OCI-M1 (cell line): ENCODE results near the gene MVB12A.

Experiments used
- DNase-seq: peaks from one replicate; lab custom pipeline; 2025; lab: John Stamatoyannopoulos, UW

Gene MVB12A

DNA sequence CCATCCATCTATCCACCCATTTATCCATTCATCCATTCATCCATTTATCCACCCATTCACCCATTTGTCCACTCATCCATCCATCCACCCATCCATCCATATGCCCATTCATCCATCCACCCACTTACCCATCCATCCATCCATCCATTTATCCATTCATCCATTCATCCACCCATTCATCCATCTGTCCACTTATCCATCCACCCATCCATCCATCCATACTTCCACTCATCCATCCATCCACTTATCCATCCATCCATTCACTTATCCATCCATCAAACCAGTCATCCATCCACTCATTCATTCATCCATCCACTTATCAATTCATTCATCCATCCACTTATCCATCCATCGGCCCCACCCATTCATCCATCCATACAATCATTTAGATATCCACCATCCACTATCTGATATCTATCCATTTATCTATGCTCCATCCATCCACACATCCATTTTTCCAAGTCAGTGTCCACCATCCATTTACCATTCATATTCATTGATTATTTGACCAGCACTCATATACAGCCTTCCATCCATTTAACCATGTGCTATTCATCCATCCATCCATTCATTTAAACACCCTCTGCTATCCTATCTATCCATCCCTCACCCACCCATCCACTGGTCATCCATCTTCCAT is 25.8 kb downstream of the MVB12A start:
- no peak for DNase-seq

DNA sequence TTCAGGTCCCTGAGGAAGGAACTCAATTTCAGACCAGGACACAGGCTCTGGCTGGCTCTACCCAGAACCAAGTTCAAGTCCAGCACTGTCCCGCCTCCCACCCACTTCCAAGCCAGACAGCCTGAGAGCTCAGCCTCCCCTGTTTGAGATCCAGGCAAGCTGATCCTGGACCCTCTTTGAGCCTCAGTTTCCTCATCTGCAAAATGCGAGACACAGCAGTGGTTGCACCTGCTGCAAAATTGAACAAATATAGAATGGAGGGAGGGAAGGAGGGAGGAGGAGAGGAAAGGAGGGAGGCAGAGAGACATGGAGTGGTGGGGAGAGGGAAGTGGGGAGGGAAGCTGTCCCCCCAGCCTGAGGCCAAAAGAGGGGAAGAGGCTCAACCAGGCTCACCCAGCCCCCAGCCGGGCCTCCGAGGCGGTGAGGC is 27.9 kb downstream of the MVB12A start:
- DNase-seq, result no peak

DNA sequence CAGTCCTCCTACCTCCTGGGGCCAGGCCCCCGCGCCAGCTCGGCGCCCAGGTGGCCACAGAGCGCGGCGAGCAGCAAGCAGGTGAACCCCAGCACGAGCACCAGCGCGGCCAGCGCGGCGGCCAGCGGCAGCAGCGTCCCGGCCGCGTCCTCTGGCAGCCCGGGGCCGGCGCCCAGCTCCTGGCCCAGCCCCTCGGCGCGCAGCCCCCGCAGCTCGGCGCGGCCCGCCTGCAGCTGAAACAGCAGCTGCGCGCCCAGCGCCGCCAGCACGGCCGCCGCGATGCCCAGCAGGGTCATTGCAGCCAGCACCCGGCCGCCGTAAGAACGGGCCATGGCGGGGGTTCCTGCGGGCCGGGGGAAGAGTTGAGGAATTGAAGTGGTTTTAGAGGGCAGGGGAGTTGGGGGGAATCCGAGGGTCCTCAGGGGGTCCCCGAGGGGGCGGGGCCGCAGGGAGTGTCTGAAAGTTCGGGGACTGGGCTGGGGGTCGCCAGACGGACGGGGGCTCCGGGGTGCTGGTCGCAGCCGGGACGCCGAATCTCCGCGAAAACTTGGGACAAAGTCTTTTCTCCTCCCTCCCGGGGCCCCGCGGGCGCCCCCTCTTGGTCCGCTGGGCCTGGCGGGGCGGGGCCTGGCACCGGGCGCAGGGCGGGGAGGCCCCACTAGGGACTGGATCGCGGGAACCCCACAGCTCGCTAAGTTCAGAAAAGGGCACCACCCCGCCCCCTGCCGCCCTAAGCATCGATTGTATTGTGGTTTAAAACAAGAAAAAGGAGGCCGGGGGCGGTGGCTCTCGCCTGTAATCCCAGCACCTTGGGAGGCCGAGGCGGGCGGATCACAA is 28.5 kb downstream of the MVB12A start, which contains the start of gene TMEM221:
TMEM221 (minus strand) TSS at position 538 of the 837 bp plus-strand sequence; CDS start at position 332, 206 bp downstream.
- DNase-seq, result peak; percentile 48

DNA sequence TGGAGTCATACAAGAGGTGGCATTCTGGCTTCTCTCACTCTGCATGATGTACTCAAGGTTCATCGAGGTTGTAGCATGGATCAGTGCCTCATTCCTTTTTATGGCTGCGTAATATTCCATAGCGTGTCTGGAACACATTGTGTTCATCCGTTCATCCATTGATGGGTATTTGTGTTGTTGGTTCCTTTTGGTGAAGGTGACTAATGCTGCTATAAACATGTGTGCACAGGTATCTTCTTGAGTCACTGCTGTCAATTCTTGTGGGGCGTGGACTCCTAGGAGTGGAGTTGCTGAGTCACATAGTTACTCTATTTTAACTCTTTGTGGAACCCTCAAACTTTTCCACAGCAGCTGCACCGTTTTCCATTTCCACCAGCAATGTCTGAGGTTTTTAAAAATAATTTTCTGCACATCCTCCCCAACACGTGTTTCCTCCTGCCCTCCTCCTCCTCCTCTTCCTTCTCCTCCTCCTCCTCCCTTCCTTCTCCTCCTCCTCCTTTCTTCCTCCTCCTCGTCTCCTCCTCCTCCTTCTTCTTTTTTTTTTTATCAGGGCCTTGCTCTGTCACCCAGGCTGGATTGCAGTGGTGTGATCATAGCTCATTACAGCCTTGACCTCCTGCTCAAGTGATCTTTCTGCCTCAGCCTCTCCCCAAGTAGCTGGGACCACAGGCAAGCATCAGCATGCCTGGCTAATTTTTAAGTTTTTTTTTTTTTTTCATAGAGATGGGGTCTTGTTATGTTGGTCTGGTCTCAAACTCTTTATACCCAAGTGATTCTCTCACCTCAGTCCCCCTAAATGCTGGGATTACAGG is 30.6 kb downstream of the MVB12A start:
- peak; percentile 43 for DNase-seq

DNA sequence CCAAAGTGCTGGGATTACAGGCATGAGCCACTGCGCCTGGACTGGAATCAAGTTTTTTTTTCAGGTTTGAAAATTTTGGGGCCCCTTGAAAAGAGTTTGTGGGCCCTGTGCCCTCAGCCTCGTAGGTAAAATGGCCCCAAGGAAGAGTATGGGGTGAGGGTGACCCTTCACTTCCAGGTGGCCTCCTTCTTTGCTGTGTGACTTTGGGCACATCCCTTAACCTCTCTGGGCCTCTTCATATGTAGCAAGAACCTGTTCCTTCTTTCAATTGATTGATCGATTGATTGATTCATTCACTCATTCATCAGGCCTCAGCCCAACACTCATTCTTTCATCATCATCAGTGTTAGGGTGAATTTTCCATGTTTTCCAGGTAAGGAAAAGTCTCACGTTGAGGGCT is 32.0 kb downstream of the MVB12A start:
- DNase-seq, result no peak

DNA sequence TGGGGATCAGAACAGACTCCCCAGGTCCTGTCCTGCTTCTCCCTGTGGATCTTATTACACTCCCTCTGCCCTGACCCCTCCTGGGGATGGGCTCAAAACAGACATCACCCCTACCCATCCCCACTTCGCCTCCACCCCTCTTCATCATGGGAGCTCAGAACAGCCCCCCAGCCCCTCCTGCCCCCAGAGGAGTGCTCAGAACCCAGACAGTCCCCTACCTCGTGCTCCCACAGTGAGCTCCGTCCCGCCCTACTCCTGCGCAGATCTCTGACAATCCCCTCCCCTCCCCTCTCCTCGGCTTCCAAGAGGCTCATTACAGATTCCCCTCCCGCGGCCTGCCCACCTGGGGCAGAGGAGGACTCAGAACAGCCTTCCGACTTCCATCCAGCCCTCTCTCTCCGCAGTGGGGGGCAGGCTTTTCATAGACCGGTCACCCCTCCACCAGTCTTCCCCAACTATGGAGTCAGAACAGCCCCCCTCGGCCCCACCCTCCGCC is 34.8 kb downstream of the MVB12A start:
- no peak for DNase-seq

DNA sequence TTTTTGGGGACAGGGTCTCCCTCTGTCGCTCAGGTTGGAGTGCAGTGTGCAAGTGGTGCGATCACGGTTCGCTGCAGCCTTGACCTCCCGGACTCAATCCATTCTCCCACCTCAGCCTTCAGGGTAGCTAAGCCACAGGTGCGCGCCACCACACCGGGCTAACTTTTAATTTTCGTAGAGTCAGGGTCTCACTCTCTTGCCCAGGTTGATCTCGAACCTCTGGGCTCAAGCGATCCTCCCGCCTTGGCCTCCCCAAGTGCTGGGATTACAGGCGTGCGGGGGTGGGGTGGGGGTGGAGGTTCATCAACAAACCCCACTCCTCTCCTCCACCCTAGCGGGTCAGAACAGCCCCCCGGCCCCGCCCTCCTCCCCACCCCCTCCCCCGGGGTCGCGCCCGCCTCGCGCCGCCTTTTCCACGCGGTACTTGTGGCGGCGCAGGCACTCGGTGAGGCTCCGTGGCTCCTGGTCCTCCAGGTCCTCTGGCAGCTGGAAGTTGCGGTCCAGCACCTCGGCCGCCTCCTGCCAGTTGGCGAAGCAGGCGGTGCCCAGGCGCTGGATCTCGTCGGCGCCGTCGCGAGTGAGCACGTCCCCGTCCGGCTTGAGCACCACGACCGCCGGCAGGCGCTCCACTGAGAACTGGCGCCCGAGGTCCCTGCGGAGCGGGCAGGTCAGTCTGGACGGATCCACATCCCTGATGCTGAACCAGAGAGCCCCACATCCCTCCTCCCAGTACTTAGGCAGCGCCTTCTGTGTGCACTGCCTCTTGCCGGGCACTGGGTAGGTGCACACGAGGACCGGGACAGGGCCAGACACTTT is 35.7 kb downstream of the MVB12A start:
- DNase-seq, result no peak

DNA sequence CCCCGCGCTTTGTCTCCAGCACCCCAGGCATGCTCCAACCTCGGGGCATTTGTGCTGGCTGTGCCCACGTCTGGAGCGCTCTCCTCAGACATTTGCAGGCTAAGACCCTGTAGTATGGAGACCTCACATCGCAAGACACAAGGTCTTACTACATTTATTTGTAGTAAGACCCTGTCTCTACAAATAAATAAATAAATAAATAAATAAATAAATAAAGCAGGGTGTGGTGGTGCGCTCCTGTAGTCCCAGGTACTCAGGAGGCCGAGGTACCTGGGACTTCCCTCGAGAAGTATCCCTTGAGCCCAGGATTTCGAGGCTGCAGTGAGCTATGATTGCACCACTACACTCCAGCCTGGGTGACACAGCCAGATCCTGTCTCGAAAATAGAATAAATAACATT is 36.3 kb downstream of the MVB12A start:
- DNase-seq, result no peak

DNA sequence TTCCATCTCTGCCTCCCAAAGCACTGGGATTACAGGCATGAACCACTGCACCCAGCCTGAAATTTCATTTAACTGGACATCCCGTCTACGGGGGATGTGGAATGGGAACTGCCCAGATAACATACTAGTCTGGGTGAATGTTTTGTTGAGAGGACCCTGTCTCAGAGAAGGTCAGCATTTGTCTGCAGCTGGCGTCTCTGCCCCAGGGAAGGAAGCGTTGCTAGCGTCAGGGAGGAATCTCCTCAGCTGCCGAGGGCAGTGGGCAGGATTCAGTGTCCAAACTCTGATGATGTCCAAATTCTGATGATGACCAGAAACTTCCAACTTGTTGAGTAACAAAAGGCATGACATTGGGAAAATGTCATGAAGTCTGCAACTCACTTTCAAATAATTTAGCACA is 37.8 kb downstream of the MVB12A start:
- DNase-seq, result no peak

DNA sequence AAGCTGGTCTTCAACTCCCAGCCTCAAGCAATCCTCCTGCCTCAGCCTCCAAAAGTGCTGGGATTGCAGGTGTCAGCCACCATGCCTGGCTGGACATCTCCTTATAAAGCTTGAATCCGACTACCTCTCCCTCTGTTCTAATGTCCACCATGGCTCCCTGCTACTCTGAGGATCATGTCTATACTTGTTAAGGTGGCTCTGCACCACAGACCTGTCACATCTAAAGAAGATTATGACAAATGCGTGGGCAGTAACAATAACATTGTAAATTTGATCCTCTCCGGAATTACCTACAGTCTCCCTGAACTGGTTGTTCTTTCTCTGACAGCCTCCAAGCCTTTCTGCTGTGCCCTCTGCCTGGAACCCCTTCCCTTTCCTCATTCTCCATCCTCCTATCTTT is 39.1 kb downstream of the MVB12A start:
- no peak for DNase-seq

DNA sequence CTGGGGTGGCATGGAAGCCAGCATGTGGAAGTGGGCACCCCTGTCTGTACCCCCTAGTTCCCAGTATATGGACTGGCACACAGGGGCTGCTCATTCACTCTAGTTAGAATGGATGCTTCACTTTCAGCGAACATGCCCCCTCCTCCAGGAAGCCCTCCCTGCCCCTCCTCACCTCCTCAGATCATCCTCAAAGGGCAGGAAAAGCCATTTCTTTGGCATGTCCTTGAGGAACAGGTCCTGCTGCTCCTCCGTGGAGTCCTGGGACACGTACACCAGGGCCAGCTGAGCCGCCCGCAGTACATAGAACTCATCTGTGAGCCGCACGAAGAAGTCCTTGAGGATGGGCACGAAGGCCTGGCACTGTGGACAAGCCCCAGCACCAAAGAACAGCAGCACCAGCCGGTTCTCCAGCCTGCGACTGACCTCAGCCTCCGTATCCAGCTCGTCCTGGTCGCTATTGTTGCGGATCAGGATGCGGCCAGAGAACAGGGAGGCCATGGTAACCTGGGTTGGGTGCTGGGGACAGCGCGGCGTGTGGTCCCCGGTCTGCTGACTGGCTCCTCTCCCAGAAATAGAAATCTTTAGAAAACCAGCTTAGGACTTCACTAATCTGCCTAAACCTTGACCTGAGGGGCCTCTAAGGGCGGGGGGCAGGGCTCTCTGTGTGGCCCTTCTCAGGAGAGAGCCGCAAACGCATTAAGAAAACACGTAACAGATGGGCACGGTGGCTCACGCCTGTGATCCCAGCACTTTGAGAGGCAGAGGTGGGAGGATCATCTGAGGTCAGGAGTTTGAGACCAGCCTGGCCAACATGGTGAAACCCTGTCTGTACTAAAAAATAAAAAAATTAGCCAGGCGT is 40.8 kb downstream of the MVB12A start, which contains the start of gene NXNL1:
NXNL1 (minus strand) TSS at position 555 of the 859 bp plus-strand sequence; CDS start at position 498, 57 bp downstream.
- DNase-seq, result no peak

DNA sequence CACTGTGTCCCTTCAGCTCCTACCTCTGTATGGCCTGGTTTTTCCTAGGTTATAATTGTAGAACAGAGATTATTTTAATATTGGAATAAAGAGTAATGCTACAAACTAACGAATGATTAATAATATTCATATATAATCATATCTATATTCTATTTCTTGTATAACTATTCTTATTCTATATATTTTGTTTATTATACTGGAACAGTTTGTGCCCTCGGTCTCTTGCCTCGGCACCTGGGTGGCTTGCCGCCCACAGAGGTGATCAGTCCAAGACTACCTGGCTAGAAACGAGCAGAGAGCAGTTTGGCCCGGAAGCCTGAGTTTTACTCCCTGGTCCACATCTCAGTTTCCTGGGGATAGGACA is 46.6 kb downstream of the MVB12A start:
- DNase-seq, result no peak

DNA sequence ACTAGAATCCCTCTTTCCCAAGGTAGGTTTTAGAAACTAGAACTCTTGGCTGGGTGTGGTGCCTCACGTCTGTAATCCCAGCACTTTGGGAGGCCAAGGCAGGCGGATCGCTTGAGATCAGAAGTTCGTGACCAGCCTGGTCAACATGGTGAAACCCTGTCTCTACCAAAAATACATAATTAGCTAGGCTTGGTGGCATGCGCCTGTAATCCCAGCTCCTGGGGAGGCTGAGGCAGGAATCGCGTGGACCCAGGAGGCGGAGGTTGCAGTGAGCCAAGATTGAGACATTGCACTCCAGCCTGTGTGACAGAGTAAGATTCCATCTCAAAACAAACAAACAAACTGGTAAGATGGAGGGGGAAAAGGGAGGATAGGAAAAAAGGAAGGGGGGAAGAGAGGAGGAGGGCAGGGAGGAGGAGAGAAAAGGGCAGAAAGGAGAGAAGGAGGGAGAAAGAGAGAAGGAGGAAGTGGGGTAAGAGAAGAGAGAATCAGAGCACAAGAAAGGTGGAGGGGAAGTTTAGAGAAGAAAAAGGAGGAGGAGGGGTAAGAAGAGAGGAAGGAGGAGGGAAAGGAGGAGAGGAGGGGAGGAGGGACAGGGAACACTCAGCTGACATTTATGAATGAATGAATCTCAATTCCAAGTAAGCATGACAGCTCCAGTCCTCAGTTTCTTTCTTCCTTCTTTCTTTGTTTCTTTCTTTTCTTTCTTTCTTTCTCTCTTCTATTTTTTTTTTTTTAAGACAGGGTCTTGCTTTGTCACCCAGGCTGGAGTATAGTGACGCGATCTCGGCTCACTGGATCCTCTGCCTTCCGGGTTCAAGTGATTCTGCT is 47.8 kb downstream of the MVB12A start:
- DNase-seq, result peak; percentile 17

DNA sequence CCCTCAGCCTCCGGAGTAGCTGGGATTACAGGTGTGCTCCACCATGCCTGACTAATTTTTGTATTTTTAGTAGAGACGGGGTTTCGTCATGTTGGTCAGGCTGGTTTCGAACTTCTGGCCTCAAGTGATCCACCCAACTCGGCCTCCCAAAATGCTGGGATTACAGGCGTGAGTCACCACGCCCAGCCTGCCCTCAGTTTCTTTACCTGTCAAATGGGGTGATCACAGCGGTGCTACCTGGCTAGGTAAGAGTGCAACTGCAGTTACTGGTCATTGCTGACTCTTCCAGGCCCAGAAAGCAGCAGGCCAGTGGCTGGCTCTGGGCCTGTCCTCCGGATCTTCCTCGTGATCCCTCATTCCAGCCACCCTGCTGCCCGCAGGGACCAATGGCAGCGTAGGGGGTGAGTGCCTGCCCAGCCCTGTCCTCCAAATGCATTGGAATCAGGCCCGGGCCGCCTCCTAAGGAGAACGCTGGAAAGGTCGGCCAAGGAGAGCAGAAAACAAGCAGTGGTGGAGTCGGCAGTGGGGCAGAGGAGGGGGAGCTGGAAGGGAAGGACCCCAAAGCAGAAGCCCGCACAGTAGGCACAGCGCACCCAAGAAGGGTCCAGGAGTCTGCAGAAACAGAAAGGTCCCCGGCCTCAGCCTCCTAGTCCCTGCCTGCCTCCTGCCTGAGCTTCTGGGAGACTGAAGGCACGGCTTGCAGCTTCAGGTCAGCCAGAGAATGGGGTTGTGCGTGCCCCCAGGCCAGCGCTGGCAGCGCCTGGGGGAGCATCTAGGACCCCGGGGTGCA is 48.6 kb downstream of the MVB12A start:
- no peak for DNase-seq

DNA sequence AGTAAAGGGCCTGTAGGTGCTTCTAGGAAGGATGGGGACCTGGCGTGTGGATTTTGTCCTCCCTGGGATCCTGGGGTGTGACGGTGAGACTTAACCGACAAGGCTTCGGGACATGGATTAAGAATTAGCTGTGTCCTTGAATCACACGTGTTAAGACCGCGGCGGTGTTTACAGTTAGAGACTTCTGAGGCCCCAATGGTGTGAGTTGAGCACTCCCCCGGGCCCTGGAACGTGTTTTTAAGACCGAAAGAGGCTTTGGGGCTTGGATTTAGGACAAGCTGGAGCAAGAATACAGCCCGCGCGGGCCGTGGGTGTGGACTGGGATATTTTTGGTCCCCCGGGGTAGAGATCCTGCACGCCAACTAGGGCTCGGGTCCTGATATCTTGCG is 49.2 kb downstream of the MVB12A start:
- no peak for DNase-seq

DNA sequence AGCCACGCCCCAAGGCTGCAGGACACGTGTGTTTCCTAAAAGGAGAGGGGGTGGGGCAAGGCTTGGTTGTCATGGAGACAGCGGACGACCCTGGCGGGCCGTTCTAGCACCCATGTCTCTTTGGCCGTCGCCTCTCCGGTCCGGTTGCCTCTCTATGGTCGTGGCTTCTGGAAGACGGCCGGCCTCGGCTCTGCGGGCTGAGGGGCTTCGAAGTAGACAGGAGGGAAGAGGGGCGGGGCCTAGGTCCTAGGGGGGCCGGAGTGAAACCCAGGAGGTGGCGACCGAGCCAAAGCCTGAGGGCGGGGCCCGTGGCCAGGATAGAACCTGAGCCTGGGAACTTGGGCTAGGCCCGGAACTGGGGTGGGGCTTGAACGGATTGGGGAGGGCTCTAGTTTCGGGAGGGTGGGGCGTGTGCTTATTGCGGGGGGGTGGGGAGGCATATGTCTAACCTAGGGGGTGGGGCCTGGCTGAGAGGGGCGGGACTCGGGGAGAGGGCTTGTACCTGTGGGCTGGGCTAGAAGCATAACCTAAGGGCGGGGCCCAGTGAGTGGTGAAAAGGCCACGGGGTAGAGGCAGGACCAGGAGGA is 49.7 kb downstream of the MVB12A start:
- peak; percentile 99 for DNase-seq

DNA sequence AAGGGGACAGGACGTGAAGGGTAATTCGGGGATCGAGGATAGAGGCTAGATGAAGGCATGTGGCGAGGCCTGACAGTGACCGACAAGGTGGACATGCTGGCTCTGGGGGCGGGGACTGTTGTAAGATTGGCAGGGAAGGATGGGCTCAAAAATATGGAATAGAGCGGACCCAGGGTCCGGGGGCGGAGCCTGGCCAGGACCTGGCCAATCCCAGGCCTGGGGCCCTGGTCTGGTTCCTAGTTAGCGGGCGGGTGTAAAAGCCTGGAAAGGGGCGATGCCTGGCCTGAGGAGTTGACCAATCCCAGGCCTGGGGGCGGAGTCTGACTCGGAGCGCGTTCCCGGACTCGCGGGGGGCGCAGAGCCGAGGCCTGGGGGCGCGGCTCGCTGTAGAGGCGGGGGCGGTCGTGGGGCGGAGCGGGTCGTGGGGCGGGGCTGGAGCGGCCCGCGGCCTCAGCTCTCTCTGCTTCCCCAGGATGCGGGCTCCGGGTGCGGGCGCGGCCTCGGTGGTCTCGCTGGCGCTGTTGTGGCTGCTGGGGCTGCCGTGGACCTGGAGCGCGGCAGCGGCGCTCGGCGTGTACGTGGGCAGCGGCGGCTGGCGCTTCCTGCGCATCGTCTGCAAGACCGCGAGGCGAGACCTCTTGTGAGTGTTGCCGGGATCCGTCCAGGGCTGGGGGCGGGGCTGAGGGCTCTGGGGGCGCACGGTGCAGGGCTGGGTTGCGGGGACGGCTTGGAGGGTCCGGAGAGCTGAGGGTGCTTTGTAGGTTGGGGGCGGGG is 50.4 kb downstream of the MVB12A start, which contains the start of gene SLC27A1:
SLC27A1 (plus strand) TSS at position 457 of the 774 bp plus-strand sequence; CDS start at position 474, 17 bp downstream.
- DNase-seq, result peak; percentile 99
